HG02884 (cell line): ENCODE data around the gene ABCA4.
A peak's percentile ranks its signal among the peaks of the same experiment; 100 is the strongest.

Experiments used
- ATAC-seq: cut with Tn5 transposase; IDR thresholded peaks from one replicate; pipeline ENCODE4 v1.9.1; 2021; ENCODE audit warnings: mild to moderate bottlenecking, moderate library complexity; ENCODE audit not compliant: unreplicated experiment

The ABCA4 gene

DNA sequence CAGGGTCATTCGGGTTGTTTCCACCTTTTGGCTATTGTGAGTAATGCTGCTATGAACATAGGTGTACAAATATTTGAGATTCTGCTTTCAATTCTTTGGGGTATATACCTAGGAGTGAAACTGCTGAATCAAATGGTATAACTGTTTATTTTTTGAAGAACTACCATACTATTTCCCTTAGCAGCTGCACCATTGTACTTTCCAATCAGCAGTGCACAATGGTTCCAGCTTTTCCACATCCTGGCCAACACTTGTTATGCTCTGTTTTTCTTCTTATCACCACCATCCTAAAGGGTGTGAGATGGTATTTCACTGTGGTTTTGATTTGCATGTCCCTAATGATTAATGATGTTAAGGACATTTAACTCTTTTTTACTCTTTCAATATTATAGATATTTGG, 3.6 kb upstream of the ABCA4 start:
- ATAC-seq: no peak

DNA sequence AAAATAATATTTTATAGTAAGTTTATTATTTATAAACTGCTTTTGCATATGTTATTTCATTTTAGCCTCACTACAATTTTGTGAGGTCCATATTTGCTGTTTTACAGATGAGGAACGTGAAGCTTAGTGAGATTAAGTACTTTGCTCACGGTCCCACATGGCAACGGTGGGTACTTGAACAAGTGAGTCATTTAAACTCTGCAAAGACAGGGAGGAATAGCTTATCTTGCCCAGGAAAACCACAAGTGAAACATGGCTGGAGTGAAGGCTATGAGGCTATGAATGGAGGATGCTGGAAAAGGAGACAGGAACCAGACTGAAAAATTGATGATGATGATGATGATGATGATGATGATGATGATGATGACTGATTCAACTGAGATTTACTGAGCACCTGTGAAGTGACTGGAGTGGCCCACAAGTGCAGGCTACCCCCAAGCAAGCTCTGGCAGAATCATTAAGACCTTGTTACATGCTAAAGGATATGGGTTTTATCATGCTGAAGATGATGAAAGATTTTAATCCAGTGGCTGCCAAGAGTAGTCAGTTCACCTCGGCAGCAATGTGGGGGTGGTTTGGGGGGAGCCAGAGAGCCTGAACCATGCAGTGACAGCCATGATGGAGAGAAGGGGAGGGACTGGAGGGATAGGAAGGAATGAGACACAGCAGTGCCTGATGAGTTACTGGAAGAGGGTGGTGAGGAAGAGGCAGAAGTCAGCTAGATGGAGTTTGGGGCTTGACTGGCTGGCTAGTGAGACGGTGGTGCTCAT, 1.4 kb upstream of the ABCA4 start:
- ATAC-seq: no peak

DNA sequence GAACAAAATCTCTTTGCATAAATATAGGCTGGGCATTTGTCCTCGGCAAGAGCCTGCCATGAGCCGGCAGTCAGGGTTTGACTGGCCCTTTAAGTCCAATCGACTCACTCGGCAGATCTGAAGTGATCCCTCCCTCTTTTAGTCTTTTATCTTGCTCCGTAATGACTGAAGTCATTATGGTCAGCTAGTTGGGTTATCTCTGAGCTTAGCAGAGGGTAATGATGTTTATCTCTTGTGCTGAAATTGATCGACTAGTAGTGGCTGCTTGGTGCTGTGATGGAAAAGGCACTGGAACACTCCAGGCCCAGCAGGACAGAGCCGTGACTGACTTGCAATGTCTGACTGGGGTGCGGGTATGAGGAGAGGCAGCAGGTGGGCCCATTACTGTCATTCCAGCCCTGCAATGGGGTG, 468 bp upstream of the ABCA4 start:
- ATAC-seq: no peak

DNA sequence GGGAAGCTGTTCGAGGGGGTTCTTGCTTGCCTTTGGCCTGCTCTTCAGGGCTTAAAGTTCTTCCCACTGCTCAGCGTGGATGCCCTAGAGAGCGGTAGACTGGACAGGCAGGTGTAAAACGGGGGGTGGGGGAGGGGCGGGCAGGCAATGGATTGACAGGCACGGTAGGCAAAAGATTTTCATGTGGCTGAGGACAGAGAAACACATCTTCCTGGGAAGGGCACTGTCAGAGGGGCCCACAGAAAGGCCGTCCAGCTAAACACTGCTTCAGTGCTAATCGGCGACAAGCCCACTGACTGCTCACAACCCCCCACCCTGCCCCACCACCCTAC, 412 bp downstream of the ABCA4 start:
- no peak for ATAC-seq

DNA sequence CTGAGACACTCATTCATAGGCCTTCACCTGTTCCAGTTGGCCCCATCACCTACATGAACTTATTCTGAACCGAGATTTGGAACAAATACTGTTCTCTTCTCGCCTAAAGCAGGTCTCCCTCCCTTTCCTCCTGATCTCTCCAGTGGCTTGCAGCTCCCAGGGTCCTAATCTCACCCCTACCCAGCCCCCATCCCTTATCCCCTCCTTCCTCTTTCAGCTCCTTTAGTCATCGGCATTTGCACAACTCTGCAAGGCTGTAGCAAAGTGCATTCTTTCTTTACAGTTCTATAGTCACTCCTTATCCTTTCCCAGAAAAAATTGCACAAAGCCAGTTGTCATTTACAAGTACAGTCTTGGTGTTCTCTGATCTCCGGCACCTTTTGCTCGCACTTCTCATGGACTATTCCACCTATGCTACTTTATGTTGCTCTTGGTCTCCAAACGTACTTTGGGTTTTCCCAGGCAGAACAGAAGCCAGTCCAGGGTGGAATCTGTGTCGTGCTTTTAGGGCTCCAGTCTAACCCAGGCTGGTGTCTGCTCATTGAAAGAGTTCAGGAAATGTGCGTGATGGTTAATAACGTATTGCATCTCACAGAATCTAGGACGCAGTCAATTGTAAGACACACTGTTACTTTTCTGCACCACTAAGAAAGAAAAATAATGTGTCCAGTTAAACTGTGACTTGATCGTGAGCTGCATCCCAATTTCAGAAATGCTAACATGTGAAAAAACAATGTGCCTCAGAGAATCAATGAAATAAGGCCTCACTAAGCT, 965 bp downstream of the ABCA4 start:
- no peak for ATAC-seq

DNA sequence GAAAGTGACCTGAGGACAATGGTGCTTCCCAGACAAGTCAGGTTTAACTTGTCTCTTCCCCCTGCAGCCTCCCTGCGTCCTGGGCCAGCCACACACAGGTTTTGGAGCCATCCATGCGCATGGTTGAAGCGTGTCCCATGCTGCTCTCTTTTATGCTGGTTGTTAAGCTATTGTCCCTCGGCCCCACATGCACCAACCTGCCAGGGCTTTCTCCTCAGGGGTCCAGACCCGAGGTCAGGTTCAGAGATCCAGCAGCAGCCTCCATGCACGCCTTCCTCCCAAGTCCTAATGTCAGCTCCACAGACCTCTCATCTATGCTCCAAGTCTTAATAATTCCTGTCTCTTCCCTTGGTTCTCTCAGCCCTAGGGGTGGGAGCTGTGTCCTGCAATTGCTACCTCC, 1.6 kb downstream of the ABCA4 start:
- no peak for ATAC-seq

DNA sequence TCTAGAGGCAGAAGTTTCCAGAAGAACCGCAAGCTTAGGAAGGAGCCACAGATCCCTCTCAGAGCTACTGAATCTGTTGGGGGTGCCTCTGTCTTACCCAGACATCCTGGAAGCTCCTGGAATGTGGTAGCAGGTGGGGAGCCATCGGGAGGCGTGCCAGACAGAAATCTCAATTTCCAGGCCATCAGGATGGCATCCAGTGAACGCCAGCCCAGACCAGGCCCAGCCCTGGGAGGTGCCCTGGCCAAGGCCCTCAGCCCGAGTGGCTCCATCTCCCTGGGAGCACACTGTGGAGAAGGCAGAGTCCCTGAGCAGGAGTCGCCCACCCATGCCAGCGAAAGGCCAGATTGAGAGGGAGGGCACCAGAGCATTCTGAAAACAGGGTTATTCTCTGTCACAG, 2.5 kb downstream of the ABCA4 start:
- no peak for ATAC-seq

DNA sequence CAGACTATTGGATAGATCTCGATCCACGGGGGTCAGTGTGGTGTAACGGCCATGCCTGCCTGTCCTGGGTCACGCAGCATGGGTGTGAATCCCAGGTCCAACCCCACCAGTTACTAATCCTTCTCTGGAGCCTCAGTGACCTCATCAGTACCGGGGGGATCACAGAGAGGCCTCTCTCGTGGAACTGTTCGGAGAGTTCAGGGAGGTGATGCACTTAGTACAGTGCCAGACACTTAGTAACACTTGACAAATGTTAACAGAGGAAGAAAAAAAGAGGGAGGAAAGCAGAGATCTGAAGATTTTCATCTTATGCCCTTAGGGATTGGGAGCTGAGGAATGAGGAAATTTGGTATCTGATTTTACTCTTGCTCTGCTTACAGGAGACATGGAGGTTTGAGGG, 2.9 kb downstream of the ABCA4 start:
- no peak for ATAC-seq

DNA sequence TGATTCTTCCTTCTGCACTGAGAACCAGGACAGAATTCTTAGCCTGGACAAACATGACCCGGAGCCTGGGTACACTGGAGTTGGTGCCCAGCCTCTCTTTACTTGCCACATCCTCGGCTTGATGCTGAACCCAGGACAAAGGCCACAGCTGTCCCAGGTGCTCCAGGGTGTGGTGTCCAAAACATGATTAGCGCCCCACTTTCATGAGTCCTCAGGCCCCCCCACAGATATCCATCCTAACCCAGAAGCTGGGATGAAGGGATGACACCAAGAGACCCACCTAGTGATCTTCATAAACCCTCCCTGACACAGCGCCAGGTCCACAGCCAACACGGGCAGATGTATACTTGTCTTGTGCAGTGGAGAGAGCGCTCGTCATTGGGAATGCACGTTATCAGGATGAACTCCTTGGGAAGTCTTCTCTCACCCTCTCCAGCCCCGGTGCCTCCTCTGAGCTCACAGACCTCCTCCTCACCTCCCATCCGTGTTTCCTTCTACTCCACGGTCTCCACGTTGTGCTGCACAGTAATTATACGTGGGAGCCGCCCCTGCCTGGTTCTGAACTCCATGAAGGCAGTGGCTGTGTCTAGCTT, 3.6 kb downstream of the ABCA4 start:
- no peak for ATAC-seq

DNA sequence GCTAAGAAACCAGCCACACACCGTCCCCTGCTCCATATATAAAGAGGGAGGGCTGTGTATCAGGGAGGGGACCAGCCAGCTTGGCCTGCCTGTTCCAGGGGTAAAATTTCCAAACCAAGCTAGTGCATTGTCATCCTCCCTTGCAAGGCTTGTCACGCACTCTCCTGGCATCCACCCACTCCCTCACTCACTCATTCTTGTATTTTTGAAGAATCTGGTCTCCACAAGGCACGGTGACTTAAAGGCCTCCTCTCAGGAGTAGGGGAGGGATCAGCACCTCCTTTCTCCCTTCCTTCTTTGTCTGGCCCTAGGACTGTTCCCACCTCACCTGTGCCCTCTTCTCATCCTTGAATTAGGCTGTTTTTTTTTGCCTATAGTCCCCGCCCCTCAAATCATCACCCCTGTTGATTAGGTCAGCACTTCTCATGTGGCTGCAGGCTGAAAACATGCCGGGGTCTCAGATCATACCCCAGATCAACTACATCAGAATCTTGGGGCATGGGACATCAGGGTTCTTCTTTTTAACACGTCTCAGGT, 5.0 kb downstream of the ABCA4 start:
- no peak for ATAC-seq

DNA sequence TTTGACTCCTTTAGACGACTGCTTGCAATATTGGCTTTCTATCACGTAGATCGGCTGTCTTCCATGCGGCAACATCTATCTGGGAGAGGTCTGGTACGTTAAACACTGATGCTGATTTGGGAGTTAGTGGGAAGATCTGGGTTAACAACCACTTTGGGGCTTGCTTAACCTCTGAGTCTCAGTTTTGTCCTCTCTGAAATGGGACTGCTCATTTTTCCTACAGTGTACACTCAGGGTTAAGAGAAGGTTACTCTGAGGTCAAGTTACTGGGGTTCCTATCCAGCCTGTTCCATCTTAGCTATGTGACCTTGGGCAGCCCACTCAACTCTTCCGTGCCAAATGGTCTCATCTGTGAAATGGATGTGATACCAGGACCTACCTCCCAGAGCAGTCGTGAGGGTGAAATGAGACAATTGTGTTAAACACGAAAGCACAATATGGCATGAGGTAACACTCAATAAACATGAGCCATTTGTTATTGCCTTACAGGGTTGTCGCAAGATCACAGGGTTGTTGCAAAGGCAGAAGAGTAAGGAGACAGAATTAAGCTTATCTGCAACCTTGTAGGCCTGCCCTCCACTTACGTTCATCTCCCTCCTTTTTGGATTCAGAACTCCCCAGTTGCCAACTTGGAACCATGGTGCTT, 5.6 kb downstream of the ABCA4 start:
- no peak for ATAC-seq

DNA sequence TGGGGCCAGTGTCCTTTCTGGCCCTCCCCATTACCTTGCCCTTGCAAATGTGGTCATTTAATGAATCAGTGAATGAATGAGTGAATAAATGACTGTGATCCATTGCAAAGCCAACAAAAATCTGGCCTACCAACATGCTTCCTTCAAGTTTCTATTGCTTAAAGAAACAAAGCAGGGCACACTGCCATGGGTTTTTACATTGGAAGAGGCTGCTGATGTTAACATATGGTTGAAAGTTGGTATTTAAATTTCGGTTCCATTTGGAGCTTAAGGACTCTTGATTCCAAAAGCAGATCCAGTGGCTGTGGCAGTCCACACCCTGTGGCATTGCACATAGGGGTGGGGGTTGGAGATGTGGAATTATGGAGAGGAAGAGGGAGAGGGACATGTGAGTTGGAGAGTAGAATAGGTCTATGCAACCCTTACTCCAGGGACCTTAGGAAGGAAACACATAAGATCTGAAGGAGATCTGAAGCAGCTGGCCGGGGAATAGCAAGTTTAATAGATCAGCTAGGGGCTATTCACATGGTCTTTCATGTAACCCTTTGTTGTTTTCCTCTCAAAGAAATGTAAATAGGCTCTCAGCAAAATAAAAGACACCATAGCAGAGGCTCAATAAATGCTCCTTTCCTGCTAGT, 7.2 kb downstream of the ABCA4 start:
- no peak for ATAC-seq

DNA sequence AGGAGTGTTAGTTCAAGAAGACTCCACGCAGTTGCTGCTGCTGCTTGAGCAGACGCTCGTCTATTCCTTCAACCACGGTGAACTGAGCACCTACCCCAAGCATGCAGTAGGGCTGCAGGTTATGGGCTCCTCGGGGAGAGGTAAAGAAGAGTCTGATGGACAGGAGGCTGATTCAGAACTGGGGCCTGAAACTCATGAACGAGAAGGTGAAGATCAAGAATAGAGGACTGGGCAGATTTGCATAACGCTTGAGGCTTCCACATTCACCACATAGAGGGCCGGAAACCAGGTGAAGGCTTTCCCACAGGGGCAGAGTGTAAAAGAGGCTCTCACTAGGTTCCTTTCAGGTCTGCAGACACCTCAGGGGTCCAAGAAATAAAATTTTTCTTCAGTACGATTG, 9.1 kb downstream of the ABCA4 start:
- no peak for ATAC-seq

DNA sequence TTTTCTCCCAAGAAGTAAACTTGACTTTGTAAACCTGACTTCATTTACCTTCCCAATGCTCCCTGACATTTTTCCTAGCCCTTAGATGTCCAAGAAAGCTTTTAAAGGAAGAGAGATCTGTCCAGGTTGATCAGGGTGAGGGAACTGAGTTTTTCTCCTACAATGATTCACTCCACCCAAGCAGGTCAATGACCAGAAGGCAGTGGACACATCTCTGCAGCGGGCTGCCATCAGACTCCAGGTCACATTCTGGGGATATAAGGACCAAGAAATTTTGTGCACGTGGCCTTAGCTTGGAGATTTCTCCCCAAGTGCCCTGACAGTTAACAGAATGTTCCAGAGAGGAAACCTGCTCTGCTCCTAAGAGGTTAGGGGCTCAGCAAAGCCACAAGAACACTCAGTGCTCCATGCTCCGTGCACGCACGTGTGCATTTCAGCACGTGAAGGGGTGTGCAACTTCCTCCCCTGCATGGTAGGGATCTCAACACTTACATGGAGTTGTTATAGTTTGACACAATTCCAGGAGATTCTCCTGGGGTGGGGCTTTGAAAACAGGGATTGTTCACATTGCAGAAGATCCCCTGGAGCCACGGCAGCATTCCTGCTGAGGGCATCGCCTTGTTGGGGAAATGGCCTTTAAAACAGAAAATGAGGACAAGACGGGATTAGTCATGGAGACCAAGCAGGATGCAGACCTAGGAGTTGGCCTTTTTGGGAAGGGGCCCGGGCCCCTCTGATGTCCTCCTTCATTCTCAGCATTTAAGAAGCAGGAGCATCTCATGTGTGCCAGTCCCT, 9.8 kb downstream of the ABCA4 start:
- ATAC-seq: no peak

DNA sequence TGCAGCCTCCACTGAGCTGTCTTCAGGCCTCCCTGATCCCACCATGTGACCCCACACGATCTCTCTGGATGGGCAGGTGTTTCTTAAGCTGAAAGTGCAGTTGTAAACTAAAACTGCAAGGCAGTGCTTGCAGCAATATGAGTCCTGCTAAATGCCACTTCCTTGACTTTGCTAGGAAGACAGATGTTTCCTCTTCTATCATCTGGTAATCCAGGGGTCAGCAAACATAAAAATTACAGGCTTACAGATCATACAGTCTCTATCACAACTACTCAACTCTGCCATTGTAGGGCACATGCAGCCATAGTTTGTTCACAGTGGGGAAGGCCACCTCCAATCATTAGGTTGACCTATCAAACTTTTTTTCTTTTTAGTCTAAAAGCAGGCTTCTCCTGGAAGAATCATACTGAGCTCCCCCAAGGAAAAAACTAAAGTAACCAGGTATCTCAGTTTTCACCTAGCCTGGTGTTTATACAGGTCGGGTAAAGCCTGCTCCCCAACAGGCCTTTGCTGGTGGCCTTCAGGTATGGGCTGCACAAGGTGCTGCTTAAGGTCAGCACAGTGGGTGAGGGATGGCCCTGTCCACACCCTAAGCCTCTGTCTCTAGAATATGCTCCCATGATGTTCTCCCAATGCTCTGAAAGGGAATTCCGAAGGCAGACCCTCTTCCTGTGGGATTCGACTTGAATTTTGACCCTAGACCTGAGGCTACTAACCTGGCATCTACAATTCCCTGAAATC, 10.8 kb downstream of the ABCA4 start:
- ATAC-seq: no peak

DNA sequence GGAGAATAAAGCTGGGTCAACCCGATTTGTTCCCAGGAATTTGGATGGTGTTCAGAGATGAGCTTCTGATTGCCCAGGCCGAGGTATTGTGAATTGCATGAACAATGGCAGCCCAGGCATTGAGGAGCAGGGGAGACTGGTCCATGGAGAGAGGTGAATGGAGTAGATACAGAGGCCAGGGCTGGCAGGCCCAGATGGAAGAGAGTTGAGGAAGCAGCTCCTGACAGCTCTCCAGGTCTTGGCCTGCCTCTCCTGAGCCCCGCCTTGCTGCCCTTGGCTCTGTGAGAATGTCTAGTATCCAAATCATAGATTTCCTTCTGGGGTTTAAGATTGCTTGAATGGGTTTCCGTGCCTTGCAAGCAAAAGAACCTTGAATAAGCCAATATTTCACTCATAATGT, 11.5 kb downstream of the ABCA4 start:
- ATAC-seq: no peak

DNA sequence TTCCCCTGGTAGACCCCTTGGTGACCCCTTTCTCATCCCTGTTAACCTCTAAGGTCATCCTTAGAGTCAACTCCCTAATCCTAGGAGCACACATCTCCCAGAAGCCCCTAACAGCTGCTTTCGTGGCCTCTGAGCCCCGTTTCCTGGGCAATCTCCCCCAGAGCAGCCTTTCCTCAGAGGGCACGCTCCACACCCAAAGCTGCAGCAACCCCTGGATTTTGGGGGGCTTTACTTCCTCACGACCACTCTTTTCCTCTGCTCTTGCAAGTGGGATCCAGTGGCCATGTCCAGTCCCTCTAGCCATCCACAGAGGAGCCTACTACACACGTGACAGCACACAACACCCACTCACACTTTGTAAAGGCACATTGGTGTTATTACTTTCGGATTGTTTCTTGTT, 13.8 kb downstream of the ABCA4 start:
- ATAC-seq: no peak

DNA sequence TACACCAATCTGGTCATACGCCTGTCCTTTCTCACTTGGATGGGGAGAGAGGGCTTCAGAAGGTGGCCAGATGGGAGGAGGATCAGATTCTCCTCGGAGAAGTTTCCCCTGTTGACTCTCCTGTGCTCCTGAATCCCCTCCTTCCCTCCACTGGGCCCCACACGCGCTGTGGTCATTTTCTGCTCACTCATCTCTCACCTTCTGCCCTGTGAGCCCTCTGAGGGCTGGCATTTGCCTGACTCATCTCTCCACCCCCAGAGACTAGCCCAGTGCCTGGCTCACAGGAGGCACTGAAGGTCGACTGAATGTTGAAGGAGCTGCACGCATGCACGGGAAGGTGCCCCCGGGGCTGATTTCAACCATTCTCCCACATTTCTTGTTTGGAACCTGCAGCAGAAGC, 14.2 kb downstream of the ABCA4 start:
- no peak for ATAC-seq

DNA sequence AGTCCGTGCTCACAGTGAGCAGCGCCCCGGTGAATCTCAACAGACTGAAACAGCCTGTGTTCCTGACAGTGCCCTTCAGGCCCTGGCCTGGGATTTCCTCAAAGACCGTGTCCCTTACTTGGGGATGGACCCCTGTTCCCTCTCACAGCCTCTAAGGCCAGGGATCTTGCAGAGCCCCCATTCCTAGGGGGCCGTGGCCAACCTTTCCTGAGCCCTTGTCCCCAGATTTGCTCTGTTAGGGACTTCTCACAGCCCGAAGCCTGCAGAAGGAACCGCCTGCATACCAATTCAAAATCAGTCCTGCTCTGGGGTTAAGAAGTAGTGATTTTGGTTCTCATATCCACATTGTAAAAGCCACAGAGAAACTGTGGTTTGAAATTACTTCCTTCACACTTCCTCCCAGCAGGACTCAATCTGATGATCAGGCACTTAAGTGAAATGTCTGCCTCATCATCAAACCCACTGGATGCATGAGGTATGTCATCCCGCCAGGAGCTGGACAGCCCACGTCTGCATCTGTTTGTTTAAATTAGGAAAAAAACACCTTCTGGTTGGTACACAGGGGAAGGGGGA, 14.9 kb downstream of the ABCA4 start:
- peak; percentile 66 for ATAC-seq
